GM12891 (cell line): ENCODE measurements around the gene IL4R.
A peak's percentile ranks its signal among the peaks of the same experiment; 100 is the strongest.

Experiments used
- DNase-seq: peaks from one replicate; pipeline ENCODE4 v3.0.0; 2011; ENCODE audit warnings: low spot score; ENCODE audit not compliant: insufficient read length
- FAIRE-seq: peaks from 2 replicates; lab custom pipeline; 2011; peaks lifted over from hg19 to GRCh38; lab: Jason Lieb, UNC
- PAX5 ChIP-seq: IDR thresholded peaks from 2 replicates; pipeline ENCODE4 v1.6.1; 2011; ENCODE audit warnings: low read length, moderate library complexity, mild to moderate bottlenecking; ENCODE audit not compliant: insufficient read depth, severe bottlenecking
- POLR2A ChIP-seq: IDR thresholded peaks from 2 replicates; pipeline ENCODE4 v1.6.1; 2011; ENCODE audit warnings: low read depth, low read length, control low read depth
- POLR2AphosphoS5 ChIP-seq: IDR thresholded peaks from 2 replicates; pipeline ENCODE4 v1.6.1; 2011; ENCODE audit warnings: low read depth, low read length, control low read depth
- POU2F2 ChIP-seq: IDR thresholded peaks from 2 replicates; pipeline ENCODE4 v1.6.1; 2011; ENCODE audit warnings: low read depth, mild to moderate bottlenecking, control low read depth, low read length, moderate library complexity
- SPI1 ChIP-seq: IDR thresholded peaks from 2 replicates; pipeline ENCODE4 v1.6.1; 2011; ENCODE audit warnings: low read depth, low read length, control low read depth
- TAF1 ChIP-seq: IDR thresholded peaks from 2 replicates; pipeline ENCODE4 v1.6.1; 2011; ENCODE audit warnings: low read depth, low read length, control low read depth

IL4R gene

GRCh38 chr16:27339180-27339579 lies 25.4 kb downstream of the IL4R start:
- DNase-seq: no peak
- no peak for FAIRE-seq
- TF ChIP-seq POU2F2 (no peak), SPI1 (no peak), POLR2A (no peak), POLR2AphosphoS5 (no peak), PAX5 (no peak)

GRCh38 chr16:27340654-27341053 lies 26.9 kb downstream of the IL4R start:
- no peak for FAIRE-seq
- DNase-seq: no peak
- TF ChIP-seq PAX5 (no peak), POLR2AphosphoS5 (no peak), TAF1 (no peak), POU2F2 (no peak), POLR2A (no peak), SPI1 (no peak)

- TF ChIP-seq POLR2AphosphoS5 (no peak), PAX5 (no peak), POU2F2 (no peak), SPI1 (peak; percentile 22; the same call in 1 of the 2 replicates), TAF1 (no peak), POLR2A (no peak)
- FAIRE-seq (no peak), DNase-seq (no peak)
Observed at GRCh38 chr16:27341549-27341948, 27.8 kb downstream of the IL4R start.

- TF ChIP-seq POU2F2 (no peak), TAF1 (no peak), POLR2A (no peak), PAX5 (no peak), POLR2AphosphoS5 (no peak), SPI1 (no peak)
- FAIRE-seq: no peak
- no peak for DNase-seq
Observed at GRCh38 chr16:27341971-27342370, 28.2 kb downstream of the IL4R start.

GRCh38 chr16:27344721-27345120 lies 30.9 kb downstream of the IL4R start:
- FAIRE-seq (no peak), DNase-seq (no peak)
- TF ChIP-seq PAX5: no peak
- no peak for TF ChIP-seq POLR2AphosphoS5
- no peak for TF ChIP-seq TAF1
- TF ChIP-seq SPI1: no peak
- no peak for TF ChIP-seq POLR2A
- no peak for TF ChIP-seq POU2F2

- TF ChIP-seq POLR2AphosphoS5: no peak
- DNase-seq: no peak
- no peak for FAIRE-seq
Observed at GRCh38 chr16:27345201-27345600, 31.4 kb downstream of the IL4R start.

GRCh38 chr16:27346819-27347218 lies 33.0 kb downstream of the IL4R start:
- TF ChIP-seq POLR2A (no peak), PAX5 (no peak), SPI1 (no peak), POU2F2 (no peak), POLR2AphosphoS5 (no peak), TAF1 (no peak)
- DNase-seq (no peak), FAIRE-seq (no peak)

- DNase-seq: no peak
- FAIRE-seq: no peak
- TF ChIP-seq POLR2AphosphoS5 (no peak), PAX5 (no peak), POU2F2 (no peak), TAF1 (no peak), SPI1 (no peak), POLR2A (no peak)
Observed at GRCh38 chr16:27347930-27348685, 34.3 kb downstream of the IL4R start.

- FAIRE-seq (no peak), DNase-seq (no peak)
- TF ChIP-seq POLR2AphosphoS5 (no peak), SPI1 (no peak), TAF1 (no peak), POU2F2 (no peak), POLR2A (no peak), PAX5 (no peak)
Observed at GRCh38 chr16:27349276-27349675, 35.5 kb downstream of the IL4R start.

- TF ChIP-seq SPI1 (no peak), POLR2AphosphoS5 (no peak), TAF1 (no peak), PAX5 (no peak), POLR2A (no peak), POU2F2 (no peak)
- FAIRE-seq: no peak
- DNase-seq: no peak
Observed at GRCh38 chr16:27350006-27350405, 36.2 kb downstream of the IL4R start.

- DNase-seq (no peak), FAIRE-seq (no peak)
- no peak for TF ChIP-seq POLR2AphosphoS5
- no peak for TF ChIP-seq TAF1
- no peak for TF ChIP-seq POU2F2
- no peak for TF ChIP-seq POLR2A
- TF ChIP-seq PAX5: no peak
- no peak for TF ChIP-seq SPI1
Observed at GRCh38 chr16:27351989-27352388, 38.2 kb downstream of the IL4R start.
